Testis (tissue), 2 donors: ENCODE data around the gene PIGB.

Source experiments
- POLR2A ChIP-seq: fragments of 450-650 bp; IDR thresholded peaks from one replicate; pipeline ENCODE4 v1.6.1; 2017; ENCODE audit warnings: antibody characterized with exemption, mild to moderate bottlenecking, moderate library complexity
- TF ChIP-seq, protein P1 (sequence below), 3 experiments: fragments of 450-650 bp in 2 of 3; fragments of 200-600 bp in 1 of 3; sonication (generic) in 1 of 3; IDR thresholded peaks; one replicate each; pipeline ENCODE4 v1.5.1; 2016 to 2019; ENCODE audit warnings: antibody characterized with exemption in 3 of 3, mild to moderate bottlenecking in 2 of 3, moderate library complexity in 1 of 3

GRCh38 chr15:55288006-55288717 is 30.9 kb upstream of the PIGB start:
- TF ChIP-seq POLR2A, result no peak
- TF ChIP-seq, protein P1, sequence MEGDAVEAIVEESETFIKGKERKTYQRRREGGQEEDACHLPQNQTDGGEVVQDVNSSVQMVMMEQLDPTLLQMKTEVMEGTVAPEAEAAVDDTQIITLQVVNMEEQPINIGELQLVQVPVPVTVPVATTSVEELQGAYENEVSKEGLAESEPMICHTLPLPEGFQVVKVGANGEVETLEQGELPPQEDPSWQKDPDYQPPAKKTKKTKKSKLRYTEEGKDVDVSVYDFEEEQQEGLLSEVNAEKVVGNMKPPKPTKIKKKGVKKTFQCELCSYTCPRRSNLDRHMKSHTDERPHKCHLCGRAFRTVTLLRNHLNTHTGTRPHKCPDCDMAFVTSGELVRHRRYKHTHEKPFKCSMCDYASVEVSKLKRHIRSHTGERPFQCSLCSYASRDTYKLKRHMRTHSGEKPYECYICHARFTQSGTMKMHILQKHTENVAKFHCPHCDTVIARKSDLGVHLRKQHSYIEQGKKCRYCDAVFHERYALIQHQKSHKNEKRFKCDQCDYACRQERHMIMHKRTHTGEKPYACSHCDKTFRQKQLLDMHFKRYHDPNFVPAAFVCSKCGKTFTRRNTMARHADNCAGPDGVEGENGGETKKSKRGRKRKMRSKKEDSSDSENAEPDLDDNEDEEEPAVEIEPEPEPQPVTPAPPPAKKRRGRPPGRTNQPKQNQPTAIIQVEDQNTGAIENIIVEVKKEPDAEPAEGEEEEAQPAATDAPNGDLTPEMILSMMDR (IDR thresholded peaks at IDR 0.05), result no peak
